Heart left ventricle (tissue), 13 donors: ENCODE measurements around the gene ARHGAP30.

ENCODE experiments used
- CTCF ChIP-seq, 12 donors: fragments of 200-600 bp; sonication (generic) in 4 of 12; IDR thresholded peaks; one replicate each; pipeline versions ENCODE4 v1.5.0 to v1.8.0; 2018 to 2022; ENCODE audit warnings: antibody characterized with exemption in 12 of 12, mild to moderate bottlenecking in 5 of 12
- POLR2A ChIP-seq, 2 donors: fragments of 450-650 bp; IDR thresholded peaks; one replicate each; pipeline ENCODE4 v1.6.1; 2017; ENCODE audit warnings: antibody characterized with exemption in 2 of 2, mild to moderate bottlenecking in 2 of 2, moderate library complexity in 2 of 2
- donor health status: ischemic (EF 13 %, LVEDD 7.1; RV severe dilation, severe dysfunction).
- donor health status: DM: no; HTN: yes; CAD: no.
- donor health status: DM: no; HTN: no; CAD: no.
- donor health status: ischemic (EF 25% LVEDD 6.9; RV normal size, moderate dysfunction).
- donor health status: ischemic (EF 25% LVEDD 5.7; RV mildly dilated, moderate dysfunction).
- donor health status: ischemic (EF 35%, LVEDD 5.7; RV mildly dilated, moderate dysfunction).
- donor health status: nonischemic (EF 11% LVEDD 7.7; RV severe dilation, severe dysfunction).
- donor health status: DM: yes; HTN: yes; CAD: no.
- donor health status: PGD.
- donor health status: ischemic (EF 29% LVEDD 5.4; RV normal size, mild dysfunction).
- donor health status: nonischemic (EF 23%, LVEDD 6.1; RV moderate dilation, normal function).

- TF ChIP-seq CTCF (IDR thresholded peaks at IDR 0.05) (no peak), POLR2A (IDR thresholded peaks at IDR 0.05) (no peak)
Observed at GRCh38 chr1:161048949-161049722, 20.6 kb downstream of the ARHGAP30 start.
